ENCODE results near the gene RIMS4.

Gene RIMS4

DNA sequence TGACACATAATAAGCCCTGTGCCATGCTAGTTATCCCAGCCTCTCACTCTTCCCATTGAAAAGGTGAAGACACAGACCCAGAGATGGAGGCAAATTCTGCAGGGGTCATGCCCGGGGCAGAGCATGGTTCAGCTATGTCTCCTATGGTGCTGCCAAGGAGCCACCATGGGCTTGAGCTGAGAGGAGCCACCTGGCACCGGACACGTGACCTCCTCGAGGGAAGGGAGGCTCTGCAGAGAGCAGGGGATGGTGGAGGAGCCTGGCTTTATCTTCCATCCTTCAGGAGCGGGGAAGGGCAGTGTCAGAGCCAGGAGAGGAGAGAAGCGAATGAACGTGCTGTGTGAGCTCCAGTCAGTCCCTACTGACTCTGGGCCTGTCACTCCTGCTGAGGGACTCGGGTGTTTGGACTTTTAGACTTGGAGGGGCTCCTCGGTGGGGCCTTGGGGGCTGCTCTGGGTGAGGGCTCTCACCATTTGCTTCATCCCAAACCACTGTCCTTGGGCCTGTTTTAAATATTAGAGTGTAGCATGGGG is 106.3 kb downstream of the RIMS4 start:
- no peak for DNase-seq (ENCODE audit: low read depth)
- TF ChIP-seq, protein P1, sequence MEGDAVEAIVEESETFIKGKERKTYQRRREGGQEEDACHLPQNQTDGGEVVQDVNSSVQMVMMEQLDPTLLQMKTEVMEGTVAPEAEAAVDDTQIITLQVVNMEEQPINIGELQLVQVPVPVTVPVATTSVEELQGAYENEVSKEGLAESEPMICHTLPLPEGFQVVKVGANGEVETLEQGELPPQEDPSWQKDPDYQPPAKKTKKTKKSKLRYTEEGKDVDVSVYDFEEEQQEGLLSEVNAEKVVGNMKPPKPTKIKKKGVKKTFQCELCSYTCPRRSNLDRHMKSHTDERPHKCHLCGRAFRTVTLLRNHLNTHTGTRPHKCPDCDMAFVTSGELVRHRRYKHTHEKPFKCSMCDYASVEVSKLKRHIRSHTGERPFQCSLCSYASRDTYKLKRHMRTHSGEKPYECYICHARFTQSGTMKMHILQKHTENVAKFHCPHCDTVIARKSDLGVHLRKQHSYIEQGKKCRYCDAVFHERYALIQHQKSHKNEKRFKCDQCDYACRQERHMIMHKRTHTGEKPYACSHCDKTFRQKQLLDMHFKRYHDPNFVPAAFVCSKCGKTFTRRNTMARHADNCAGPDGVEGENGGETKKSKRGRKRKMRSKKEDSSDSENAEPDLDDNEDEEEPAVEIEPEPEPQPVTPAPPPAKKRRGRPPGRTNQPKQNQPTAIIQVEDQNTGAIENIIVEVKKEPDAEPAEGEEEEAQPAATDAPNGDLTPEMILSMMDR (conservative IDR thresholded peaks at IDR 0.05; ENCODE audit: low read depth, low read length), result no peak
- no peak overlapping the region for H3K4me3 ChIP-seq (ENCODE audit: low read depth, low read length)

GRCh38 chr20:44703183-44703925 is 107.0 kb downstream of the RIMS4 start:
- no peak for DNase-seq (ENCODE audit: low read depth)
- no peak overlapping the region for H3K4me3 ChIP-seq (ENCODE audit: low read depth, low read length)
- TF ChIP-seq, protein P1 (conservative IDR thresholded peaks at IDR 0.05; ENCODE audit: low read depth, low read length), result no peak

DNA sequence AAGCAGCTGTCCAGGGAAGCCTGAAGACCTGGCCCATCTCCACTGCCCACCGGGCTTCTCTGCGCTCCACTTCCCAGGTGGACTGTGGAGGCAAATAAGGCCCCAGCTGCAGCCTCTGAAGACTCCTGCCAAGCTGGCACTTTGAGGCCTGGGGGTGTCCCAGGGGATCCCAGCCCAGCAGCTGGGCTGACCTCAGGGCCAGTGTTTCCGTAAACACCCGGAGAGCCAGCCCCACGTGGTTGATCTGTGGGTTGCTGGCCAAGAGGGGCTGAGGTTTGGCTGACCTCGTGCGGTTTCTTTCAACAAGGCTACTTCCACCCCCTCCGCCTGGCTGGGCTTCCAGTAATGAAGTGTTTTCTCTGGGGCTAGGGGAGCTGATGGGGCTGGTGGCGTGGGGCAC is 107.6 kb downstream of the RIMS4 start:
- TF ChIP-seq, protein P1 (conservative IDR thresholded peaks at IDR 0.05; ENCODE audit: low read depth, low read length), result no peak
- peak; percentile 98 for DNase-seq (ENCODE audit: low read depth)
- H3K4me3 ChIP-seq (ENCODE audit: low read depth, low read length), result no peak overlapping the region

- TF ChIP-seq, protein P1 (conservative IDR thresholded peaks at IDR 0.05; ENCODE audit: low read depth, low read length), result no peak
- H3K4me3 ChIP-seq (ENCODE audit: low read depth, low read length), result no peak overlapping the region
- DNase-seq (ENCODE audit: low read depth), result no peak
Observed at GRCh38 chr20:44701858-44702256, 108.5 kb downstream of the RIMS4 start.
